T-helper 1 cell treated with Interleukin-12 subunit alpha and Interleukin-12 subunit beta and Interleukin-4 antibody, amounts not matched to agents 30 μg/mL and 1 μg/mL, for 36 hours (primary cell): Measurements from ENCODE around the gene PEA15.

ENCODE experiments used
- H3K27ac Mint-ChIP-seq: one replicate; pipeline ENCODE4 v1.8.0; 2021; ENCODE audit warnings: mild to moderate bottlenecking, mixed read lengths
- H3K27me3 Mint-ChIP-seq: one replicate; pipeline ENCODE4 v1.8.0; 2021; ENCODE audit warnings: low read depth, mixed read lengths
- H3K36me3 Mint-ChIP-seq: one replicate; pipeline ENCODE4 v1.8.0; 2021; ENCODE audit warnings: low read depth, mixed read lengths
- H3K4me1 Mint-ChIP-seq: one replicate; pipeline ENCODE4 v1.8.0; 2021; ENCODE audit warnings: low read depth, mixed read lengths
- H3K4me3 Mint-ChIP-seq: one replicate; pipeline ENCODE4 v1.8.0; 2021; ENCODE audit warnings: mild to moderate bottlenecking, moderate library complexity, mixed read lengths
- H3K9me3 Mint-ChIP-seq: one replicate; pipeline ENCODE4 v1.8.0; 2021; ENCODE audit warnings: mixed read lengths

The PEA15 gene

GRCh38 chr1:160192234-160192633 is 12.9 kb upstream of the PEA15 start:
- Mint-ChIP-seq H3K4me3 (no peak overlapping the region), H3K27ac (no peak overlapping the region), H3K27me3 (no peaks in the 10 kb centered on the region), H3K36me3 (no peaks in the 10 kb centered on the region), H3K4me1 (no peaks in the 10 kb centered on the region), H3K9me3 (no peaks in the 10 kb centered on the region)

- Mint-ChIP-seq H3K36me3 (no peaks in the 10 kb centered on the region), H3K4me3 (no peak overlapping the region), H3K27ac (no peak overlapping the region), H3K27me3 (no peaks in the 10 kb centered on the region), H3K4me1 (no peaks in the 10 kb centered on the region), H3K9me3 (no peaks in the 10 kb centered on the region)
These were observed 11.9 kb upstream of the PEA15 start for GRCh38 chr1:160193091-160193819.

- Mint-ChIP-seq H3K27ac (no peak overlapping the region), H3K27me3 (no peaks in the 10 kb centered on the region), H3K4me1 (no peaks in the 10 kb centered on the region), H3K4me3 (no peak overlapping the region), H3K36me3 (no peaks in the 10 kb centered on the region), H3K9me3 (no peaks in the 10 kb centered on the region)
These were observed 11.1 kb upstream of the PEA15 start for GRCh38 chr1:160193832-160194736.

- no peaks in the 10 kb centered on the region for H3K27me3 Mint-ChIP-seq
- no peaks in the 10 kb centered on the region for H3K9me3 Mint-ChIP-seq
- H3K27ac Mint-ChIP-seq: no peak overlapping the region
- no peaks in the 10 kb centered on the region for H3K4me1 Mint-ChIP-seq
- no peak overlapping the region for H3K4me3 Mint-ChIP-seq
- no peaks in the 10 kb centered on the region for H3K36me3 Mint-ChIP-seq
These were observed 10.5 kb upstream of the PEA15 start for GRCh38 chr1:160194737-160195059.

GRCh38 chr1:160196143-160196542 is 9.0 kb upstream of the PEA15 start:
- Mint-ChIP-seq H3K4me1 (no peaks in the 10 kb centered on the region), H3K27ac (no peak overlapping the region), H3K4me3 (no peak overlapping the region), H3K36me3 (no peaks in the 10 kb centered on the region), H3K27me3 (no peaks in the 10 kb centered on the region), H3K9me3 (no peaks in the 10 kb centered on the region)

GRCh38 chr1:160197231-160197630 is 8.0 kb upstream of the PEA15 start:
- no peaks in the 10 kb centered on the region for H3K27me3 Mint-ChIP-seq
- no peaks in the 10 kb centered on the region for H3K9me3 Mint-ChIP-seq
- H3K4me3 Mint-ChIP-seq: no peak overlapping the region
- no peaks in the 10 kb centered on the region for H3K36me3 Mint-ChIP-seq
- no peaks in the 10 kb centered on the region for H3K4me1 Mint-ChIP-seq
- H3K27ac Mint-ChIP-seq: no peak overlapping the region

GRCh38 chr1:160200786-160201185 is 4.4 kb upstream of the PEA15 start:
- Mint-ChIP-seq H3K27me3 (no peaks in the 10 kb centered on the region), H3K27ac (no peak overlapping the region), H3K4me1 (peaks cover 13% of the 10 kb centered on the region), H3K36me3 (no peaks in the 10 kb centered on the region), H3K9me3 (no peaks in the 10 kb centered on the region), H3K4me3 (no peak overlapping the region)

GRCh38 chr1:160204526-160205241 is 500 bp upstream of the PEA15 start:
- Mint-ChIP-seq H3K4me1 (peaks cover 43% of the 10 kb centered on the region), H3K4me3 (peak overlapping the region; percentile 92), H3K27me3 (no peaks in the 10 kb centered on the region), H3K9me3 (no peaks in the 10 kb centered on the region), H3K36me3 (peaks cover 13% of the 10 kb centered on the region), H3K27ac (peak overlapping the region; percentile 81)

- peak overlapping the region; percentile 92 for H3K4me3 Mint-ChIP-seq
- H3K4me1 Mint-ChIP-seq: peaks cover 46% of the 10 kb centered on the region
- peaks cover 19% of the 10 kb centered on the region for H3K36me3 Mint-ChIP-seq
- H3K27me3 Mint-ChIP-seq: no peaks in the 10 kb centered on the region
- H3K27ac Mint-ChIP-seq: peak overlapping the region; percentile 61
- no peaks in the 10 kb centered on the region for H3K9me3 Mint-ChIP-seq
These were observed 829 bp downstream of the PEA15 start for GRCh38 chr1:160206036-160206389.

GRCh38 chr1:160206421-160207117 is 1.4 kb downstream of the PEA15 start:
- Mint-ChIP-seq H3K4me1 (peaks cover 46% of the 10 kb centered on the region), H3K9me3 (no peaks in the 10 kb centered on the region), H3K27me3 (no peaks in the 10 kb centered on the region), H3K27ac (peak overlapping the region; percentile 61), H3K4me3 (peak overlapping the region; percentile 92), H3K36me3 (peaks cover 22% of the 10 kb centered on the region)

GRCh38 chr1:160207118-160207650 is 2.0 kb downstream of the PEA15 start:
- Mint-ChIP-seq H3K27me3 (no peaks in the 10 kb centered on the region), H3K36me3 (peaks cover 24% of the 10 kb centered on the region), H3K4me1 (peaks cover 46% of the 10 kb centered on the region), H3K9me3 (no peaks in the 10 kb centered on the region), H3K27ac (peak overlapping the region; percentile 46), H3K4me3 (peak overlapping the region; percentile 92)

GRCh38 chr1:160207771-160208556 is 2.8 kb downstream of the PEA15 start:
- Mint-ChIP-seq H3K36me3 (peaks cover 28% of the 10 kb centered on the region), H3K4me1 (peaks cover 46% of the 10 kb centered on the region), H3K4me3 (no peak overlapping the region), H3K9me3 (no peaks in the 10 kb centered on the region), H3K27ac (peak overlapping the region; percentile 6), H3K27me3 (no peaks in the 10 kb centered on the region)

GRCh38 chr1:160208557-160209320 is 3.6 kb downstream of the PEA15 start:
- H3K4me3 Mint-ChIP-seq: no peak overlapping the region
- peaks cover 32% of the 10 kb centered on the region for H3K36me3 Mint-ChIP-seq
- peak overlapping the region; percentile 47 for H3K27ac Mint-ChIP-seq
- H3K27me3 Mint-ChIP-seq: no peaks in the 10 kb centered on the region
- no peaks in the 10 kb centered on the region for H3K9me3 Mint-ChIP-seq
- H3K4me1 Mint-ChIP-seq: peaks cover 44% of the 10 kb centered on the region
